K562 (cell line): ENCODE results near the gene GINS3. TPM values are rescaled to one million over a fixed set of nuclear protein-coding genes. Genes with fewer than 3 reads are reported as not detected.

Source experiments
- BRF1 ChIP-seq: IDR thresholded peaks from 3 replicates; pipeline ENCODE4 v1.6.1; 2011; ENCODE audit warnings: borderline replicate concordance, mild to moderate bottlenecking; ENCODE audit not compliant: insufficient read length; ENCODE audit errors: extremely low read depth
- CBFA2T2 ChIP-seq: fragments of 450-650 bp; conservative IDR thresholded peaks from 2 replicates; pipeline ENCODE4 v1.6.1; 2017; ENCODE audit warnings: mild to moderate bottlenecking
- CXXC5 ChIP-seq: fragments of 250-450 bp; sonication (Bioruptor Pico); IDR thresholded peaks from 2 replicates; pipeline ENCODE4 v1.8.0; 2022; ENCODE audit warnings: inconsistent platforms, mild to moderate bottlenecking, moderate library complexity
- E2F3 ChIP-seq: fragments of 250-450 bp; sonication (Bioruptor Pico); IDR thresholded peaks from 2 replicates; pipeline ENCODE4 v1.4.0; 2020; ENCODE audit warnings: mild to moderate bottlenecking
- FOXM1 ChIP-seq, 2 experiments: fragments of 450-650 bp in 1 of 2; sonication (generic) in 1 of 2; formaldehyde crosslinking in 1 of 2; IDR thresholded peaks; 2 replicates each; pipeline versions ENCODE4 v1.6.1 to v1.9.0; 2017 to 2022; ENCODE audit warnings: low read depth in 2 of 2, mild to moderate bottlenecking in 2 of 2, missing genetic modification reagents in 1 of 2, moderate library complexity in 1 of 2
- HCFC1 ChIP-seq: IDR thresholded peaks from 2 replicates; pipeline ENCODE4 v1.6.1; 2012; ENCODE audit warnings: low read depth, low read length, improper control_type of control experiment
- NFYB ChIP-seq: IDR thresholded peaks from 2 replicates; pipeline ENCODE4 v1.6.1; 2011; ENCODE audit warnings: mild to moderate bottlenecking, moderate library complexity; ENCODE audit not compliant: insufficient read length; ENCODE audit errors: extremely low read depth
- PRPF4 ChIP-seq: fragments of 200-400 bp; formaldehyde crosslinking; IDR thresholded peaks from one replicate; pipeline ENCODE4 v1.6.1; 2017; ENCODE audit warnings: low read length, low read depth, mild to moderate bottlenecking; ENCODE audit not compliant: insufficient read depth, poor library complexity, severe bottlenecking
- RBM25 ChIP-seq: fragments of 200-400 bp; formaldehyde crosslinking; IDR thresholded peaks from 2 replicates; pipeline ENCODE4 v1.6.1; 2018; ENCODE audit warnings: low read length, low read depth, moderate library complexity; ENCODE audit not compliant: severe bottlenecking
- REST ChIP-seq, 2 experiments: fragments of 450-650 bp; formaldehyde crosslinking in 1 of 2; IDR thresholded peaks; 2 replicates each; pipeline versions ENCODE4 v1.4.0 to v1.6.1; 2014 to 2020; ENCODE audit warnings: mild to moderate bottlenecking in 2 of 2, borderline replicate concordance in 1 of 2, low read depth in 1 of 2
- STAT5B ChIP-seq: fragments of 250-450 bp; sonication (Bioruptor Pico); IDR thresholded peaks from 2 replicates; pipeline ENCODE4 v1.8.0; 2021; ENCODE audit warnings: mild to moderate bottlenecking, inconsistent platforms
- TGIF2 ChIP-seq: sonication (generic); formaldehyde crosslinking; IDR thresholded peaks from 2 replicates; pipeline ENCODE4 v1.8.1; 2022; ENCODE audit warnings: mild to moderate bottlenecking, missing genetic modification reagents, moderate library complexity
- ZBTB17 ChIP-seq: fragments of 450-650 bp; formaldehyde crosslinking; IDR thresholded peaks from 2 replicates; pipeline ENCODE4 v1.4.0; 2020; ENCODE audit warnings: mild to moderate bottlenecking
- ZNF174 ChIP-seq: fragments of 250-450 bp; sonication (Bioruptor Pico); IDR thresholded peaks from 2 replicates; pipeline ENCODE4 v1.4.0; 2020; ENCODE audit warnings: mild to moderate bottlenecking
- ZNF398 ChIP-seq: fragments of 250-450 bp; sonication (Bioruptor Pico); IDR thresholded peaks from 2 replicates; pipeline ENCODE4 v1.8.0; 2021; ENCODE audit warnings: moderate library complexity, mild to moderate bottlenecking, inconsistent platforms
- ZNF584 ChIP-seq: fragments of 200-800 bp; sonication (Bioruptor generic); IDR thresholded peaks from 2 replicates; pipeline ENCODE4 v1.6.1; 2016; ENCODE audit warnings: low read depth, mild to moderate bottlenecking, missing genetic modification characterization, missing compliant biosample characterization
- ZNF785 ChIP-seq: fragments of 250-450 bp; sonication (Bioruptor Pico); IDR thresholded peaks from 2 replicates; pipeline ENCODE4 v1.4.0; 2020; ENCODE audit warnings: mild to moderate bottlenecking
- polyA plus RNA-seq, 8 experiments: library from polyadenylated mRNA; depleted of rRNA in 4 of 8; stranded (reverse) in 5 of 8; unstranded in 3 of 8; fragments of >200 nt; fragmentation: Nextera tagmentation in 2 of 8; fragmentation: Illumina TruSeq in 1 of 8; extraction: Ambion mirVana in 2 of 8; extraction: Trizol in 1 of 8; gene quantifications; 2 replicates each; pipeline versions ENCODE4 v1.2.1 to v1.2.3, GENCODE V29; 2011 to 2014; ENCODE audit warnings: inconsistent platforms in 1 of 8, missing spikeins in 1 of 8
- total RNA-seq, 7 experiments: library from RNA; depleted of rRNA in 6 of 7; stranded (reverse); fragments of >200 nt in 6 of 7; fragmentation: Illumina TruSeq in 2 of 7; extraction: Trizol in 2 of 7; gene quantifications; 2 replicates each; pipeline versions ENCODE4 v1.2.1 to v1.2.3, GENCODE V29; 2011 to 2021; ENCODE audit warnings: low replicate concordance in 1 of 7

GINS3 gene
- total and polyA plus RNA-seq, 9 of the 15 experiments (the other 6 are each of a cell fraction or from before 2014, with no cell fraction given): 17.8 to 31.9 (median 25.4) TPM

GRCh38 chr16:58392215-58393137, at the start of gene GINS3 (continued):
- TF ChIP-seq NFYB (no peak), RBM25 (no peak), ZBTB17 (peak; percentile 100), ZNF174 (no peak), ZNF398 (CRISPR knock-in tag) (no peak), ZNF785 (CRISPR knock-in tag) (no peak), CBFA2T2 (no peak), REST (IDR thresholded peaks at IDR 0.05; ENCODE audit: borderline replicate concordance) (peak; percentile 98), REST (CRISPR knock-in tag; IDR thresholded peaks at IDR 0.05; ENCODE audit: low read depth) (peak; percentile 76), STAT5B (no peak), FOXM1 (IDR thresholded peaks at IDR 0.05; ENCODE audit: low read depth) (peak; percentile 67), FOXM1 (CRISPR knock-in tag; IDR thresholded peaks at IDR 0.05; ENCODE audit: low read depth) (no peak), ZNF584 (CRISPR knock-in tag) (no peak), HCFC1 (peak; percentile 95), TGIF2 (CRISPR knock-in tag) (no peak), E2F3 (CRISPR knock-in tag) (peak; percentile 98), CXXC5 (CRISPR knock-in tag) (peak; percentile 99), PRPF4 (no peak), BRF1 (no peak)
